ENCODE data around the gene TMEM170B. TPM values are rescaled to one million over a fixed set of nuclear protein-coding genes. Genes with fewer than 3 reads are reported as not detected.

TMEM170B gene
- total RNA-seq, 1 donor from 2014 or later = 4.0 TPM

DNA sequence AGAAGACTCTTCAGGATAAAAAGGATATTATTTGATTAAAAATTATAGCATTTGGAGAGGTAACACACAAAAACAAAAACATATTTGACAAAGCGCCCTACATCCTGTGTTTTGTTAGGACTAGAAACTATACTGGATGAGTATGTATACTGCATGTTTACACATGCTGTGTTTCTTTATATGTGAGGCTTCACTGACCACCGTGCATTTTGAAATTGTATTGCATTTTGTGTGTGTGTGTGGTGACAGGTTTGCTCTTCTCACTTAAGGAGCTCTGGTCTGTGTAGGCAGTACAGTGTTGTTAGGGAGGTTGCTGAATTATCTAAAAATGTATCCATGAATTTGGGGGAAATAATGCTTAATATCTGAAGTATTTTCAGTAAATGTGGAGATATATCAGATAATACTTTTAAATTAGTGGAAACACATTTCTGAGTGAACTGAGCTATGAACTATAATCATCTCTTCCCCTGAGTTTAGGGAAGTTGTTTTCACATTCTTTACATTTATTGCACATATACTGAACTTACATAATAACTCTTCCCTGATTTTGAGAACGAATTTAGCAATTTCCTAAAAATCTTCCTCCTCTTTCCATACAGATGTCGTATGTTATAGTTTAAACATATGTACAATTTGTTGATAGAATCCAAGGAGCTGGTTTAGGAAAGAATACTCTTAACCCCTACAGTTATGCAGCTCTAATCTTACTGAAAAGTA is 43.3 kb downstream of the TMEM170B start:
- Mint-ChIP-seq H3K4me1 (ENCODE audit: unreplicated experiment) (peaks cover 5% of the 10 kb centered on the region), H3K9me3 (no peaks in the 10 kb centered on the region), H3K27ac (no peak overlapping the region), H3K36me3 (no peaks in the 10 kb centered on the region), H3K4me3 (no peak overlapping the region), H3K27me3 (no peaks in the 10 kb centered on the region)
- TF ChIP-seq, protein P1, sequence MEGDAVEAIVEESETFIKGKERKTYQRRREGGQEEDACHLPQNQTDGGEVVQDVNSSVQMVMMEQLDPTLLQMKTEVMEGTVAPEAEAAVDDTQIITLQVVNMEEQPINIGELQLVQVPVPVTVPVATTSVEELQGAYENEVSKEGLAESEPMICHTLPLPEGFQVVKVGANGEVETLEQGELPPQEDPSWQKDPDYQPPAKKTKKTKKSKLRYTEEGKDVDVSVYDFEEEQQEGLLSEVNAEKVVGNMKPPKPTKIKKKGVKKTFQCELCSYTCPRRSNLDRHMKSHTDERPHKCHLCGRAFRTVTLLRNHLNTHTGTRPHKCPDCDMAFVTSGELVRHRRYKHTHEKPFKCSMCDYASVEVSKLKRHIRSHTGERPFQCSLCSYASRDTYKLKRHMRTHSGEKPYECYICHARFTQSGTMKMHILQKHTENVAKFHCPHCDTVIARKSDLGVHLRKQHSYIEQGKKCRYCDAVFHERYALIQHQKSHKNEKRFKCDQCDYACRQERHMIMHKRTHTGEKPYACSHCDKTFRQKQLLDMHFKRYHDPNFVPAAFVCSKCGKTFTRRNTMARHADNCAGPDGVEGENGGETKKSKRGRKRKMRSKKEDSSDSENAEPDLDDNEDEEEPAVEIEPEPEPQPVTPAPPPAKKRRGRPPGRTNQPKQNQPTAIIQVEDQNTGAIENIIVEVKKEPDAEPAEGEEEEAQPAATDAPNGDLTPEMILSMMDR (conservative IDR thresholded peaks at IDR 0.05) = no peak
- no peak for DNase-seq (ENCODE audit: extremely low spot score, unreplicated experiment)

DNA sequence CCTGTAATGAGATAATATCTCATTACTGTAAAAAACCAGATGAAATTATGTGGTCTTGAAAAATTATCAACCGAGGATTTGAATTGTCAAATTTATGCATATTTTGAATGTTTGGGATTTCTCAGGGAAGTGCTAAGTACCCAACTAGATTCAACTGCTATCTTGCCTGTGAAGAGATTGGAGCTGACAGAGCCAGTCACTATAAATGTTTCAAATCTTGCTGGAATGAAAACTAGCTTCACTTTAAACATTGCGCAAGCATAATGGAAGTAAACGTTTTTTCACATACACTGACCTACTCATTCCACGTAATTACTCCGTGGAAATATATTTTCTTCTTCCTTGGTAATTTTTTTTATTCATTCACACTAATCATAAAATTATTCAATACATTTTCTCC is 46.7 kb downstream of the TMEM170B start:
- peaks cover 15% of the 10 kb centered on the region for H3K4me1 Mint-ChIP-seq (ENCODE audit: unreplicated experiment)
- TF ChIP-seq, protein P1 (conservative IDR thresholded peaks at IDR 0.05) = no peak
- no peaks in the 10 kb centered on the region for H3K9me3 Mint-ChIP-seq

DNA sequence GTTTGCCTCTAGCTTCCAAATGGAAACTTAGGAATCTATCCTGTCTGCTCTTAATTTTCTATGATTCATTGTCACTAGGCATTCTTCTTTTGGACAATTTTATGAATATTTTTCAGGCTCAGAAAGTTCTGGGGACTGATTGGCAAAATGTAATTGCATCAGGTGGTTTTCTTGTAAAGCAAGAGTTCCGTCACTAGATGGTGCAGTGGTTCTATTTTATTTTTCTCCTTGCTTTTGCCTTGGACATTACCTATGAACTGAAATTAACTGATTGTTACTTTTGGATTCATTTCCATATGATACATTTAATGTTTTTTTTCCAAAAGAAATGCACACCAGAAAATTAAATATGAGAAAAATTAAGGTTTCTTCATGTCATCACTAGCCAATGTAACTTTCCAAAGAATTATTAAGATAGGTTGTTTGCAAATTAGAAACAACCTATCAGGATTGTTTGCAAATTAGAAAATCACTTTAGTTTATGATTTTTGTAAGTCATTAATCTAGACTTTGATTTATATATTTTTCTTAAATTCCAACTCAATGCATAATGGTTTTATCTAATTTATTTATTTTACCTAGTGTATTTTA is 48.0 kb downstream of the TMEM170B start:
- Mint-ChIP-seq H3K27me3 (no peaks in the 10 kb centered on the region), H3K36me3 (no peaks in the 10 kb centered on the region)

More for the DNA sequence above, 46.7 kb downstream of the TMEM170B start:
- Mint-ChIP-seq H3K36me3 (no peaks in the 10 kb centered on the region), H3K27ac (no peak overlapping the region), H3K4me3 (no peak overlapping the region), H3K27me3 (no peaks in the 10 kb centered on the region)
- no peak for DNase-seq (ENCODE audit: extremely low spot score, unreplicated experiment)

DNA sequence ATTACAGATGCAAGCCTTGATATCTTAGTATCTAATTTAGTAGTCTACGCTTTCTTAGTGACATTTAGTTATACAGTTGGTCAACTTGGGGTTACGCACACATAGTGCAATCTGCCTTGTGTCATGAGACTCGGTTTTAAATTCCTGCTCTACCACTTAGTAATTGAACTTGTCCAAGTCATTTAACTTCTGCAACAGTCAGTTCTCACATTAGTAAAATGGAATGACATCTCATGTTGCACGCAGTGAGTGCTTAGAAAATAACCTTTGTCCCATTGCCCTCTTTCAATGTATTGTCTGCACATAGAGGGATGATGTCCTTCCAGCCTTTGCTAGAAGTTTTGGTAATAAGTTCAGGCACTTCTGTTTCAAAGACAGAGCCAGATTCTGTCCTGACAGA is 48.6 kb downstream of the TMEM170B start:
- Mint-ChIP-seq H3K36me3 (no peaks in the 10 kb centered on the region), H3K27me3 (no peaks in the 10 kb centered on the region), H3K9me3 (no peaks in the 10 kb centered on the region), H3K4me3 (no peak overlapping the region), H3K4me1 (ENCODE audit: unreplicated experiment) (peaks cover 15% of the 10 kb centered on the region), H3K27ac (peak overlapping the region; percentile 90)
- no peak for DNase-seq (ENCODE audit: extremely low spot score, unreplicated experiment)
- TF ChIP-seq, protein P1 (conservative IDR thresholded peaks at IDR 0.05) = no peak

More for the DNA sequence above, 48.0 kb downstream of the TMEM170B start:
- no peak overlapping the region for H3K4me3 Mint-ChIP-seq
- DNase-seq (ENCODE audit: extremely low spot score, unreplicated experiment) = no peak
- H3K9me3 Mint-ChIP-seq = no peaks in the 10 kb centered on the region
- TF ChIP-seq, protein P1 (conservative IDR thresholded peaks at IDR 0.05) = peak; percentile 83
- peak overlapping the region; percentile 12 for H3K27ac Mint-ChIP-seq
- peaks cover 15% of the 10 kb centered on the region for H3K4me1 Mint-ChIP-seq (ENCODE audit: unreplicated experiment)

DNA sequence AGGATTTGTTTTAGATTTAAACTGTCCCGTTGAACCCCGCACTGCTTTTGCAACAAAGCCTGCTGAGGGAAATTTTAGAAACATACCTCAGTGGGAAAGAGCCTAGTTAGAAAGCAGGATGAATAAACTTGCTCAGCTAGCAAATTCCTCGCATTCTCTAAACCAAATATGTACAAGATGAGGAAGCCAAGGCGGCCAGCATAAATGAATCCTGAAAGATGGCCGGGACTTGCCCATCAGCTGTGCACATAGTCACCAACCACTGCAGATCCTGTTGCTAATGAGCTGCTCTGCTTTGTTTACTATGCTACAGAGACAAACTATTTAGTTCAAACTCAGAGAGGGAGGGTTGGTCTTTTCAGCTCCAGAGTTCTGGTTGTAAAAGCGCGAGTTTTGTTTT is 49.0 kb downstream of the TMEM170B start:
- Mint-ChIP-seq H3K27ac (peak overlapping the region; percentile 90), H3K36me3 (no peaks in the 10 kb centered on the region)
- DNase-seq (ENCODE audit: extremely low spot score, unreplicated experiment) = no peak

More for the DNA sequence above, 49.0 kb downstream of the TMEM170B start:
- TF ChIP-seq, protein P1 (conservative IDR thresholded peaks at IDR 0.05) = no peak
- peaks cover 15% of the 10 kb centered on the region for H3K4me1 Mint-ChIP-seq (ENCODE audit: unreplicated experiment)
- H3K27me3 Mint-ChIP-seq = no peaks in the 10 kb centered on the region
- H3K4me3 Mint-ChIP-seq = peak overlapping the region; percentile 16
- no peaks in the 10 kb centered on the region for H3K9me3 Mint-ChIP-seq
